Breast epithelium (tissue), 3 donors: ENCODE results near the gene GPR183.
A peak's percentile ranks its signal among the peaks of the same experiment; 100 is the strongest.

ENCODE experiments used
- POLR2A ChIP-seq: fragments of 450-650 bp; IDR thresholded peaks from one replicate; pipeline ENCODE4 v1.6.1; 2016; ENCODE audit warnings: antibody characterized with exemption, mild to moderate bottlenecking, moderate library complexity
- POLR2AphosphoS5 ChIP-seq, 3 donors: sonication (generic); formaldehyde crosslinking; IDR thresholded peaks; one replicate each; pipeline ENCODE4 v1.6.1; 2017; ENCODE audit warnings: antibody characterized with exemption in 3 of 3
- TF ChIP-seq, protein P1 (sequence below), 3 donors: fragments of 450-650 bp; IDR thresholded peaks; one replicate each; pipeline ENCODE4 v1.5.1; 2016 to 2017; ENCODE audit warnings: antibody characterized with exemption in 3 of 3, mild to moderate bottlenecking in 3 of 3, moderate library complexity in 3 of 3

DNA sequence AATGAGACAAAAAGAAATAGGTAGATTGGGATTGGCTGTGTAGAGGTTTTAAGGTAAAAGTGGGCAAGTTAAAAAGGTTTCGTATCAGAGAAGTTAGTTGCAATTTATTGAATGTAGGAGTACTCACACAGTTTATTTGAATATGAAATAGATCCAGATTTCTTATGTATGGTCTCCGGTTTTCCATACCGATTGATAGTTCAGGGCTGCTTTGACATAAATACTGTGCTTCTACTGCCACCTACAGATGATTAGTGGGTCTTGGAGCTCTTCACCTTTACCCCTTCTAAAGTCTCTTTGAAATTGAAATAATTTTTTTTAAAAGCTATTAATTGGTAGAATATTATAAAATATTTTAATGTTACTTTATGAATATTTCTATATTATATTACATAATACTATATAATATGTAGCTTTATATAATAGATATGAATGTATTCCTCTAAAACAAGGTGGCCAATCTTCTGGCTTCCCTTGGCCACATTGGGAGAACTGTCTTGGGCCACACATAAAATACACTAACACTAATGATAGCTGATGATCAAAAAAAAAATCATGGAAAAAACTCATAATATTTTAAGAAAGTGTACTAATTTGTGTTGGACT, 41.3 kb downstream of the GPR183 start:
- TF ChIP-seq, protein P1, sequence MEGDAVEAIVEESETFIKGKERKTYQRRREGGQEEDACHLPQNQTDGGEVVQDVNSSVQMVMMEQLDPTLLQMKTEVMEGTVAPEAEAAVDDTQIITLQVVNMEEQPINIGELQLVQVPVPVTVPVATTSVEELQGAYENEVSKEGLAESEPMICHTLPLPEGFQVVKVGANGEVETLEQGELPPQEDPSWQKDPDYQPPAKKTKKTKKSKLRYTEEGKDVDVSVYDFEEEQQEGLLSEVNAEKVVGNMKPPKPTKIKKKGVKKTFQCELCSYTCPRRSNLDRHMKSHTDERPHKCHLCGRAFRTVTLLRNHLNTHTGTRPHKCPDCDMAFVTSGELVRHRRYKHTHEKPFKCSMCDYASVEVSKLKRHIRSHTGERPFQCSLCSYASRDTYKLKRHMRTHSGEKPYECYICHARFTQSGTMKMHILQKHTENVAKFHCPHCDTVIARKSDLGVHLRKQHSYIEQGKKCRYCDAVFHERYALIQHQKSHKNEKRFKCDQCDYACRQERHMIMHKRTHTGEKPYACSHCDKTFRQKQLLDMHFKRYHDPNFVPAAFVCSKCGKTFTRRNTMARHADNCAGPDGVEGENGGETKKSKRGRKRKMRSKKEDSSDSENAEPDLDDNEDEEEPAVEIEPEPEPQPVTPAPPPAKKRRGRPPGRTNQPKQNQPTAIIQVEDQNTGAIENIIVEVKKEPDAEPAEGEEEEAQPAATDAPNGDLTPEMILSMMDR (IDR thresholded peaks at IDR 0.05) = peak in 2 of 3 donors; percentile 51 to 60
- TF ChIP-seq POLR2A = no peak
- TF ChIP-seq POLR2AphosphoS5 (IDR thresholded peaks at IDR 0.05) = no peak
